ENCODE measurements around the gene HPS4.

DNA sequence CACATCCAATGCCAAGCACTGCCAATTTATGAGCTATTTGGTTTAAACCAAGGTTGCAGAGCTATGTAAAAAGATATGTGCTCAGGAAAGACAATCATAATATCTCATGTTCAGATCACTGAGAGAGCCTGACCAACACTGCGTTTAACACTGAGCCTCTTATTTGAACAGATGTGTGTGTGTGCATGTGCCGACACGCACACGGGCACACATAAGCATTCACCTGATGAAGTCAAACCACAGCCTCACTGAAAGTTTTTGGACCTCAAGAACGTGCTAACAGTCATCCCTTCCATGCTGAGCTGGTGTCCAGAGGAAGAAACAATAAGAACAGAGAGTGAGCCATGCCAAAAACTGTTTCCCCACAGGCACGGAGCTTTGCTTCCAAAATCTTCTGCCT is 23.4 kb downstream of the HPS4 start:
- TF ChIP-seq, protein P1, sequence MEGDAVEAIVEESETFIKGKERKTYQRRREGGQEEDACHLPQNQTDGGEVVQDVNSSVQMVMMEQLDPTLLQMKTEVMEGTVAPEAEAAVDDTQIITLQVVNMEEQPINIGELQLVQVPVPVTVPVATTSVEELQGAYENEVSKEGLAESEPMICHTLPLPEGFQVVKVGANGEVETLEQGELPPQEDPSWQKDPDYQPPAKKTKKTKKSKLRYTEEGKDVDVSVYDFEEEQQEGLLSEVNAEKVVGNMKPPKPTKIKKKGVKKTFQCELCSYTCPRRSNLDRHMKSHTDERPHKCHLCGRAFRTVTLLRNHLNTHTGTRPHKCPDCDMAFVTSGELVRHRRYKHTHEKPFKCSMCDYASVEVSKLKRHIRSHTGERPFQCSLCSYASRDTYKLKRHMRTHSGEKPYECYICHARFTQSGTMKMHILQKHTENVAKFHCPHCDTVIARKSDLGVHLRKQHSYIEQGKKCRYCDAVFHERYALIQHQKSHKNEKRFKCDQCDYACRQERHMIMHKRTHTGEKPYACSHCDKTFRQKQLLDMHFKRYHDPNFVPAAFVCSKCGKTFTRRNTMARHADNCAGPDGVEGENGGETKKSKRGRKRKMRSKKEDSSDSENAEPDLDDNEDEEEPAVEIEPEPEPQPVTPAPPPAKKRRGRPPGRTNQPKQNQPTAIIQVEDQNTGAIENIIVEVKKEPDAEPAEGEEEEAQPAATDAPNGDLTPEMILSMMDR (conservative IDR thresholded peaks at IDR 0.05; ENCODE audit: low read depth, low read length): no peak
- TF ChIP-seq EZH2 (IDR thresholded peaks at IDR 0.05; ENCODE audit: low read length, unreplicated experiment): no peak

Data from PC-3 (cell line).